ENCODE data around the gene WDR11.
A peak's percentile ranks its signal among the peaks of the same experiment; 100 is the strongest.
"Not testable (repeated sequence)": the region's sequence is repeated elsewhere in the genome, so short reads cannot be mapped to it uniquely, and the experiment has no call there.

The WDR11 gene

GRCh38 chr10:120861178-120861855, 10.2 kb downstream of the WDR11 start:
- DNase-seq, result no peak

- no peak for DNase-seq
Measured at GRCh38 chr10:120873741-120874140, 22.6 kb downstream of the WDR11 start.

GRCh38 chr10:120883071-120883470, 31.9 kb downstream of the WDR11 start:
- DNase-seq, result no peak

GRCh38 chr10:120887482-120887881, 36.3 kb downstream of the WDR11 start:
- no peak for DNase-seq

GRCh38 chr10:120891365-120891764, 40.2 kb downstream of the WDR11 start:
- DNase-seq, result no peak

GRCh38 chr10:120894556-120894955, 43.4 kb downstream of the WDR11 start:
- DNase-seq, result no peak

- DNase-seq, result no peak
Measured at GRCh38 chr10:120897343-120897742, 46.2 kb downstream of the WDR11 start.

GRCh38 chr10:120905268-120905667, 54.1 kb downstream of the WDR11 start:
- no peak for DNase-seq

GRCh38 chr10:120917521-120918250, 66.5 kb downstream of the WDR11 start:
- DNase-seq, result no peak

GRCh38 chr10:120923886-120924285, 72.7 kb downstream of the WDR11 start:
- not testable (repeated sequence) for DNase-seq

GRCh38 chr10:120926611-120927010, 75.4 kb downstream of the WDR11 start:
- no peak for DNase-seq

GRCh38 chr10:120927352-120927751, 76.2 kb downstream of the WDR11 start:
- DNase-seq, result no peak

GRCh38 chr10:120929166-120929565, 78.0 kb downstream of the WDR11 start:
- DNase-seq, result no peak

GRCh38 chr10:120931423-120931822, 80.3 kb downstream of the WDR11 start:
- no peak for DNase-seq

- DNase-seq, result no peak
Measured at GRCh38 chr10:120931999-120932398, 80.8 kb downstream of the WDR11 start.

GRCh38 chr10:120938822-120939221, 87.7 kb downstream of the WDR11 start:
- DNase-seq, result no peak

- DNase-seq, result no peak
Measured at GRCh38 chr10:120940299-120940900, 89.2 kb downstream of the WDR11 start.

GRCh38 chr10:120941501-120941900, 90.3 kb downstream of the WDR11 start:
- DNase-seq, result no peak

GRCh38 chr10:120942806-120943413, 91.7 kb downstream of the WDR11 start:
- DNase-seq, result peak; percentile 89

- no peak for DNase-seq
Measured at GRCh38 chr10:120943542-120943941, 92.4 kb downstream of the WDR11 start.

GRCh38 chr10:120944586-120945125, 93.5 kb downstream of the WDR11 start:
- no peak for DNase-seq

- no peak for DNase-seq
Measured at GRCh38 chr10:120945182-120945581, 94.0 kb downstream of the WDR11 start.

- DNase-seq, result no peak
Measured at GRCh38 chr10:120945801-120946302, 94.7 kb downstream of the WDR11 start.

Measured in stimulated activated CD8-positive, alpha-beta memory T cell treated with anti-CD3 and anti-CD28 coated beads, Interleukin-4, amount 100 ng/mL, for 48 hours (primary cell).